CD4-positive, alpha-beta T cell (primary cell): ENCODE results near the gene FILIP1. TPM values are rescaled to one million over a fixed set of nuclear protein-coding genes. Genes with fewer than 3 reads are reported as not detected.

Experiments
- ATAC-seq: fragments of 200-7000 bp; cut with Tn5 transposase; one replicate; pipeline ENCODE4 v1.10.0; 2022; ENCODE audit warnings: mild to moderate bottlenecking; ENCODE audit not compliant: poor library complexity
- CTCF ChIA-PET: fragments of 350-600 bp; sonication (Branson Sonifier 250); formaldehyde crosslinking; loops from one replicate; lab custom pipeline; 2021; ENCODE audit warnings: antibody characterized with exemption, inconsistent platforms; lab: Charles Lee
- POLR2A ChIA-PET: fragments of 350-600 bp; sonication (Branson Sonifier 250); formaldehyde crosslinking; loops from one replicate; lab custom pipeline; 2021; ENCODE audit warnings: antibody characterized with exemption, inconsistent platforms; lab: Charles Lee
- DNase-seq, 14 experiments: peaks; one replicate each; pipeline ENCODE4 v3.0.0-alpha.2; 2013 to 2020; ENCODE audit warnings: mixed read lengths in 2 of 14
- H3K27ac ChIP-seq, 2 donors: one replicate each; pipeline versions ENCODE4 v1.5.1 to v1.7.0; 2013; ENCODE audit warnings: low read length in 2 of 2, low read depth in 1 of 2, mild to moderate bottlenecking in 1 of 2
- H3K27me3 ChIP-seq, 2 experiments: 1 replicate in 1 of 2; 2 replicates in 1 of 2; pipeline versions ENCODE4 v1.6.1 to v1.7.0; 2013; ENCODE audit warnings: low read length in 2 of 2, control low read depth in 1 of 2, mild to moderate bottlenecking in 1 of 2, moderate library complexity in 1 of 2; ENCODE audit not compliant: insufficient read depth in 2 of 2, control insufficient read depth in 1 of 2
- H3K36me3 ChIP-seq: one replicate; pipeline ENCODE4 v1.6.1; 2013; ENCODE audit warnings: low read length, control low read depth; ENCODE audit not compliant: insufficient read depth
- H3K4me1 ChIP-seq: one replicate; pipeline ENCODE4 v1.6.1; 2013; ENCODE audit warnings: low read length, control low read depth; ENCODE audit not compliant: insufficient read depth
- H3K4me3 ChIP-seq: one replicate; pipeline ENCODE4 v1.5.1; 2013; ENCODE audit warnings: mild to moderate bottlenecking, low read length, moderate library complexity
- H3K9me3 ChIP-seq, 2 experiments: 1 replicate in 1 of 2; 2 replicates in 1 of 2; pipeline versions ENCODE4 v1.6.1 to v1.7.0; 2013; ENCODE audit warnings: low read length in 2 of 2, mild to moderate bottlenecking in 2 of 2, control low read depth in 1 of 2, moderate library complexity in 1 of 2; ENCODE audit not compliant: control insufficient read depth in 1 of 2, insufficient read depth in 1 of 2
- H3K27ac Mint-ChIP-seq: one replicate; pipeline ENCODE4 v1.8.0; 2020; ENCODE audit warnings: mixed read lengths
- H3K27me3 Mint-ChIP-seq: one replicate; pipeline ENCODE4 v1.8.0; 2021; ENCODE audit warnings: mixed read lengths
- H3K36me3 Mint-ChIP-seq: one replicate; pipeline ENCODE4 v1.8.0; 2021; ENCODE audit warnings: low read depth, mixed read lengths
- H3K4me1 Mint-ChIP-seq: one replicate; pipeline ENCODE4 v1.8.0; 2021; ENCODE audit warnings: low read depth, mixed read lengths
- H3K4me3 Mint-ChIP-seq: one replicate; pipeline ENCODE4 v1.8.0; 2020; ENCODE audit warnings: mild to moderate bottlenecking, mixed read lengths
- H3K9me3 Mint-ChIP-seq: one replicate; pipeline ENCODE4 v1.8.0; 2020; ENCODE audit warnings: mixed read lengths
- CTCF ChIP-seq: fragments of 200-600 bp; IDR thresholded peaks from one replicate; pipeline ENCODE4 v1.8.0; 2022; ENCODE audit warnings: antibody characterized with exemption, mild to moderate bottlenecking
- intact Hi-C, 2 experiments: fragments of 100-400 bp; cut with DNase I in 1 of 2; cut with micrococcal nuclease in 1 of 2; formaldehyde crosslinking; loops; one replicate each; pipeline versions ENCODE4 v1.15.1 to v1.9.0; 2023 to 2025; cut with DNase I, micrococcal nuclease
- total RNA-seq, 174 experiments: library from RNA in 2 of 174; stranded (reverse) in 2 of 174; gene quantifications; one replicate each; pipeline ENCODE4 v1.2.3 and lab custom pipeline; 2021 to 2026

The FILIP1 gene
- total RNA-seq, 2 experiments from 2014 or later = 0.06 TPM; not detected in 1

- no peak for ATAC-seq
- no peaks in the 10 kb centered on the region for H3K36me3 Mint-ChIP-seq
- Histone ChIP-seq H3K36me3 (no peaks in the 10 kb centered on the region), H3K27ac (no peak overlapping the region), H3K4me3 (no peak overlapping the region), H3K27me3 (peaks cover 11 to 22% of the 10 kb centered on the region in 2 experiments), H3K9me3 (no peaks in the 10 kb centered on the region), H3K4me1 (peaks cover 6% of the 10 kb centered on the region)
- ChIA-PET CTCF (interaction anchor here (0.6 kb wide), 1 partner anchor 11 kb away, joined by 3 read pairs; no protein-coding TSS in a partner anchor), POLR2A (interaction anchor here (0.6 kb wide), 1 partner anchor 10 kb away, joined by 3 read pairs; no protein-coding TSS in a partner anchor)
- intact Hi-C loops = no loop called here
- H3K27ac Mint-ChIP-seq = no peak overlapping the region
- DNase-seq = no peak
- no peaks in the 10 kb centered on the region for H3K9me3 Mint-ChIP-seq
- peaks cover 8% of the 10 kb centered on the region for H3K4me1 Mint-ChIP-seq
- no peak overlapping the region for H3K4me3 Mint-ChIP-seq
- peaks cover 51% of the 10 kb centered on the region for H3K27me3 Mint-ChIP-seq
- TF ChIP-seq CTCF = no peak
Observed at GRCh38 chr6:75345413-75345812, 148.2 kb downstream of the FILIP1 start.

GRCh38 chr6:75344455-75344854, 149.1 kb downstream of the FILIP1 start:
- no peak overlapping the region for H3K27ac ChIP-seq
- no peak for TF ChIP-seq CTCF
- H3K36me3 ChIP-seq = no peaks in the 10 kb centered on the region
- CTCF ChIA-PET = no interaction called here
- no peaks in the 10 kb centered on the region for H3K9me3 ChIP-seq
- Mint-ChIP-seq H3K4me1 (peaks cover 6% of the 10 kb centered on the region), H3K9me3 (no peaks in the 10 kb centered on the region), H3K36me3 (no peaks in the 10 kb centered on the region), H3K4me3 (no peak overlapping the region), H3K27ac (no peak overlapping the region), H3K27me3 (peaks cover 44% of the 10 kb centered on the region)
- intact Hi-C loops = no loop called here
- DNase-seq (no peak), ATAC-seq (no peak)
- peaks cover 7 to 14% of the 10 kb centered on the region in 2 experiments for H3K27me3 ChIP-seq
- H3K4me1 ChIP-seq = peaks cover 4% of the 10 kb centered on the region
- no peak overlapping the region for H3K4me3 ChIP-seq
- POLR2A ChIA-PET = no interaction called here

GRCh38 chr6:75344021-75344420, 149.6 kb downstream of the FILIP1 start:
- H3K4me3 Mint-ChIP-seq = no peak overlapping the region
- H3K4me1 Mint-ChIP-seq = peaks cover 1% of the 10 kb centered on the region
- no peak for ATAC-seq
- Histone ChIP-seq H3K36me3 (no peaks in the 10 kb centered on the region), H3K27ac (no peak overlapping the region), H3K27me3 (peaks cover 3 to 12% of the 10 kb centered on the region in 2 experiments), H3K4me3 (no peak overlapping the region), H3K9me3 (no peaks in the 10 kb centered on the region), H3K4me1 (no peaks in the 10 kb centered on the region)
- no peaks in the 10 kb centered on the region for H3K9me3 Mint-ChIP-seq
- ChIA-PET POLR2A (no interaction called here), CTCF (no interaction called here)
- H3K36me3 Mint-ChIP-seq = no peaks in the 10 kb centered on the region
- intact Hi-C loops = no loop called here
- TF ChIP-seq CTCF = no peak
- H3K27me3 Mint-ChIP-seq = peaks cover 43% of the 10 kb centered on the region
- H3K27ac Mint-ChIP-seq = no peak overlapping the region
- no peak for DNase-seq
